ENCODE data around the gene IL3RA. TPM values are rescaled to one million over a fixed set of nuclear protein-coding genes. Genes with fewer than 3 reads are reported as not detected.

The IL3RA gene
- total and polyA plus RNA-seq, 2 of the 8 experiments (the other 6 are each of a cell fraction or from before 2014, with no cell fraction given): 0.11 TPM; not detected in 1

- no peak overlapping the region for H2AFZ ChIP-seq (ENCODE audit: low read length)
- peaks cover 0 to 9% (median 3%) of the 10 kb centered on the region in 4 experiments; a peak in 4 of 7 replicates for H3K4me1 ChIP-seq (replicated peaks in 1 of 4; ENCODE audit: control insufficient read depth in 3 of 4, insufficient read depth in 4 of 4, low read length in 3 of 4)
- peaks cover 0 to 6% of the 10 kb centered on the region in 2 experiments; a peak in 1 of 4 replicates for H3K79me2 ChIP-seq (ENCODE audit: control insufficient read depth in 1 of 2, insufficient read depth in 2 of 2, low read length in 2 of 2)
- H3K36me3 ChIP-seq (ENCODE audit: control insufficient read depth in 2 of 4, insufficient read depth in 4 of 4, low read length in 3 of 4): peaks cover 9 to 59% (median 34%) of the 10 kb centered on the region in 4 experiments
- peak; percentile 66 for FAIRE-seq
- H4K91ac ChIP-seq (replicated peaks; ENCODE audit: insufficient read length, low read length): no peak overlapping the region
- H3K4me3 ChIP-seq (ENCODE audit: extremely low read depth in 1 of 4, insufficient read depth in 2 of 4, low read depth in 3 of 4, low read length in 4 of 4): no peak overlapping the region
- no peak overlapping the region for H4K8ac ChIP-seq (ENCODE audit: extremely low read depth, insufficient read depth, low read length)
- H3K27ac ChIP-seq (ENCODE audit: low read depth, low read length): no peak overlapping the region
- H2AK5ac ChIP-seq (ENCODE audit: low read depth, low read length): no peak overlapping the region
- CTCF ChIA-PET (ENCODE audit: partially characterized antibody): no interaction called here
- H2BK20ac ChIP-seq (ENCODE audit: low read length): no peak overlapping the region
- no peak overlapping the region for H2BK15ac ChIP-seq (ENCODE audit: low read length)
- no peak overlapping the region for H3K23ac ChIP-seq (ENCODE audit: insufficient read length)
- no peak overlapping the region for H3K56ac ChIP-seq (replicated peaks; ENCODE audit: insufficient read length, low read depth, low read length)
- peak overlapping the region; percentile 25 to 27; a peak in 3 of 4 replicates for H3K4me2 ChIP-seq (ENCODE audit: insufficient read depth in 1 of 2, low read depth in 2 of 2, low read length in 2 of 2)
- no peak overlapping the region for H3K4ac ChIP-seq (replicated peaks; ENCODE audit: insufficient read length, low read depth, low read length)
- H2BK120ac ChIP-seq (replicated peaks; ENCODE audit: low read depth, low read length): no peak overlapping the region
- no peak overlapping the region for H4K5ac ChIP-seq (ENCODE audit: insufficient read length, low read depth, low read length)
- peaks cover 5% of the 10 kb centered on the region for H3K79me1 ChIP-seq (ENCODE audit: low read depth, low read length)
- H3K27me3 ChIP-seq (replicated peaks in 1 of 4; ENCODE audit: control insufficient read depth in 3 of 4, extremely low read depth in 1 of 4, insufficient read depth in 3 of 4, low read length in 3 of 4): no peaks in the 10 kb centered on the region
- TF ChIP-seq SP4 (IDR thresholded peaks at IDR 0.05; ENCODE audit: low read length) (0 out of 2 replicates have a peak, but pooled peaks have one; percentile 14), TBP (IDR thresholded peaks at IDR 0.05; ENCODE audit: low read depth, low read length) (peak; percentile 56), YY1 (IDR thresholded peaks at IDR 0.05; ENCODE audit: low read depth, low read length) (no peak)
- no peak overlapping the region for H2BK5ac ChIP-seq (ENCODE audit: low read depth, low read length)
- peak; percentile 90 to 91 for DNase-seq (ENCODE audit: low read depth in 1 of 2, low spot score in 2 of 2)
- WGBS, 2 experiments (ENCODE audit: extremely low coverage in 1 of 2, insufficient coverage in 1 of 2, insufficient read length in 1 of 2, insufficient replicate concordance in 2 of 2, low coverage in 1 of 2, low lambda C conversion rate in 2 of 2, missing lambda C conversion rate in 1 of 2): 54% methylated on average over 27 of the region's 27 CpGs; no CpG with 5 or more reads in 1 of the 2 experiments
- no peak overlapping the region for H3K9ac ChIP-seq (replicated peaks in 1 of 4; ENCODE audit: extremely low read depth in 1 of 4, low read depth in 3 of 4, low read length in 3 of 4)
- H3K9me3 ChIP-seq (ENCODE audit: insufficient read depth in 2 of 2, low read depth in 1 of 2, low read length in 1 of 2): no peaks in the 10 kb centered on the region
- H3K18ac ChIP-seq (ENCODE audit: extremely low read depth, low read length): no peak overlapping the region
- H3K23me2 ChIP-seq (ENCODE audit: low read depth, low read length): peaks cover 29% of the 10 kb centered on the region; the same call in 1 of the 2 replicates
- peaks cover 9 to 26% of the 10 kb centered on the region in 2 experiments for H4K20me1 ChIP-seq (replicated peaks in 1 of 2; ENCODE audit: control insufficient read depth in 1 of 2, insufficient read depth in 2 of 2, low read length in 2 of 2)
- POLR2A ChIA-PET (ENCODE audit: partially characterized antibody): no interaction called here
- H2BK12ac ChIP-seq (ENCODE audit: low read depth, low read length): no peak overlapping the region
- no peak overlapping the region for H3K14ac ChIP-seq (ENCODE audit: insufficient read length)
Observed at GRCh38 chrX:1400742-1401471, 64.3 kb downstream of the IL3RA start.

Measured in H1 (cell line).